HCT116 (cell line): ENCODE measurements around the gene ANKEF1.

Experiments
- CEBPB ChIP-seq: IDR thresholded peaks from 2 replicates; pipeline ENCODE4 v1.6.1; 2012; ENCODE audit warnings: low read depth
- CTCF ChIP-seq, 3 experiments: fragments of 200-600 bp in 1 of 3; sonication (generic) in 1 of 3; IDR thresholded peaks in 2 of 3; conservative IDR thresholded peaks in 1 of 3; 2 replicates each; pipeline ENCODE4 v1.5.1; 2012 to 2017; ENCODE audit warnings: low read depth in 2 of 3, low read length in 2 of 3, antibody characterized with exemption in 1 of 3, borderline replicate concordance in 1 of 3, control low read depth in 1 of 3, mild to moderate bottlenecking in 1 of 3, mixed read lengths in 1 of 3, mixed run types in 1 of 3, moderate library complexity in 1 of 3; ENCODE audit not compliant: insufficient read depth in 1 of 3
- EGR1 ChIP-seq: IDR thresholded peaks from 2 replicates; pipeline ENCODE4 v1.6.1; 2012; ENCODE audit warnings: low read depth
- ELF1 ChIP-seq: IDR thresholded peaks from 2 replicates; pipeline ENCODE4 v1.6.1; 2012; ENCODE audit warnings: low read depth, borderline replicate concordance
- EZH2 ChIP-seq: fragments of 200-600 bp; sonication (generic); IDR thresholded peaks from 2 replicates; pipeline ENCODE4 v1.6.1; 2017; ENCODE audit warnings: antibody characterized with exemption, mixed run types
- POLR2A ChIP-seq: IDR thresholded peaks from 2 replicates; pipeline ENCODE4 v1.7.0; 2011; ENCODE audit warnings: borderline replicate concordance; ENCODE audit not compliant: insufficient read depth, insufficient read length; ENCODE audit errors: extremely low read depth
- POLR2AphosphoS5 ChIP-seq: IDR thresholded peaks from 2 replicates; pipeline ENCODE4 v1.6.1; 2011; ENCODE audit warnings: mild to moderate bottlenecking, low read depth, low read length, moderate library complexity
- REST ChIP-seq: IDR thresholded peaks from 2 replicates; pipeline ENCODE4 v1.6.1; 2012; ENCODE audit warnings: low read depth
- TF ChIP-seq, protein P1 (sequence below): IDR thresholded peaks from 2 replicates; pipeline ENCODE4 v1.6.1; 2012

- TF ChIP-seq ELF1: no peak
- TF ChIP-seq POLR2A: no peak
- TF ChIP-seq EGR1: no peak
- no peak for TF ChIP-seq EZH2
- TF ChIP-seq POLR2AphosphoS5: no peak
- no peak for TF ChIP-seq CTCF (IDR thresholded peaks at IDR 0.05 in 2 of 3, conservative IDR thresholded peaks at IDR 0.05 in 1 of 3; ENCODE audit: borderline replicate concordance in 1 of 3, insufficient read depth in 1 of 3, low read depth in 2 of 3, low read length in 2 of 3)
- TF ChIP-seq, protein P1, sequence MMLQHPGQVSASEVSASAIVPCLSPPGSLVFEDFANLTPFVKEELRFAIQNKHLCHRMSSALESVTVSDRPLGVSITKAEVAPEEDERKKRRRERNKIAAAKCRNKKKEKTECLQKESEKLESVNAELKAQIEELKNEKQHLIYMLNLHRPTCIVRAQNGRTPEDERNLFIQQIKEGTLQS: no peak
- no peak for TF ChIP-seq REST
- TF ChIP-seq CEBPB: 0 out of 2 replicates have a peak, but pooled peaks have one; percentile 13
Observed at GRCh38 chr20:10074513-10074912, 39.7 kb downstream of the ANKEF1 start.
